Right cardiac atrium (tissue), 5 donors: ENCODE measurements around the gene PYCARD. TPM values are rescaled to one million over a fixed set of nuclear protein-coding genes. Genes with fewer than 3 reads are reported as not detected.
"Not testable (repeated sequence)": the region's sequence is repeated elsewhere in the genome, so short reads cannot be mapped to it uniquely, and the experiment has no call there.

Source experiments
- ATAC-seq, 2 donors: fragments of 200-7000 bp; cut with Tn5 transposase; one replicate each; pipeline versions ENCODE4 v1.8.0 to v1.9.1; 2020; ENCODE audit warnings: moderate library complexity in 2 of 2, mild to moderate bottlenecking in 1 of 2
- DNase-seq, 3 donors: peaks; one replicate each; pipeline ENCODE4 v3.0.0-alpha.2; 2020
- H3K27ac ChIP-seq: one replicate; pipeline ENCODE4 v1.5.1; 2013; ENCODE audit warnings: mild to moderate bottlenecking, low read length, control low read depth, moderate library complexity
- H3K27me3 ChIP-seq: one replicate; pipeline ENCODE4 v1.6.1; 2013; ENCODE audit not compliant: control insufficient read depth, insufficient read depth
- H3K4me1 ChIP-seq: one replicate; pipeline ENCODE4 v1.6.1; 2013; ENCODE audit warnings: low read length; ENCODE audit not compliant: control insufficient read depth, insufficient read depth
- H3K4me3 ChIP-seq: one replicate; pipeline ENCODE4 v1.5.1; 2013; ENCODE audit warnings: low read length, control low read depth
- H3K9me3 ChIP-seq: one replicate; pipeline ENCODE4 v1.6.1; 2013; ENCODE audit warnings: low read length; ENCODE audit not compliant: control insufficient read depth
- WGBS: extraction: QIAGEN DNeasy Blood & Tissue Kit; methylation state at CpG from one replicate; pipeline ENCODE4 v1.1.7; 2013; 5-methylcytosine and 5-hydroxymethylcytosine counted together
- intact Hi-C, 4 donors: fragments of 100-400 bp; cut with DNase I; formaldehyde crosslinking; loops; one replicate each; pipeline versions ENCODE4 v1.11.0 to v1.14.0; 2022 to 2023
- long read RNA-seq, 4 donors: library from polyadenylated mRNA; unstranded; transcript quantifications; one replicate each; pipeline ENCODE4 v2.0.0, GENCODE V29; 2020 to 2021
- polyA plus RNA-seq: library from polyadenylated mRNA; stranded (reverse); fragments of 200-250 nt; gene quantifications from one replicate; pipeline ENCODE4 v1.2.3, GENCODE V29; 2013
- total RNA-seq, 4 donors: library from RNA; stranded (reverse); fragmentation: NEBNext Ultra II Directional; extraction: Animal tissue kit (Norgen Biotek cat#: 25700); gene quantifications; one replicate each; pipeline ENCODE4 v1.2.1, GENCODE V29; 2021
- donor health status: healthy with polysubstance abuse.
- donor health status: DM: no; HTN: yes; CAD: no.
- donor health status: DM: no; HTN: no; CAD: no.
- donor health status: DM: no; HTN: yes; CAD: no; lungs with severe emphysema.
- donor health status: DM: yes; HTN: yes; CAD: no.

Gene PYCARD
- total RNA-seq (10 to 100 TPM in 1 of 4 donors, 1 to 10 TPM in 3; 6.6 to 13.2 (median 8.2) TPM), polyA plus RNA-seq (8.0 TPM)
- long read RNA-seq, donor 1, transcript PYCARD-201 (3 exons, 990 nt), result major isoform, 7 of 8 reads
- long read RNA-seq, donor 1, partial matches to known transcripts, result 1 of 8 reads
- long read RNA-seq, donor 1, other reads (novel, unspliced or antisense), result 0 of 8 reads
- long read RNA-seq, donor 2, partial matches to known transcripts, result 0 of 4 reads
- long read RNA-seq, donor 2, other reads (novel, unspliced or antisense), result 0 of 4 reads
- long read RNA-seq, donor 3, result 0 reads
- long read RNA-seq, donor 4, partial matches to known transcripts, result 0 of 2 reads
- long read RNA-seq, donor 4, other reads (novel, unspliced or antisense), result 0 of 2 reads

GRCh38 chr16:31202414-31203375 is at the start of gene PYCARD:
Gene PYCARD (minus strand): TSS chr16:31202760. CDS start chr16:31202690, 70 bp downstream.
- WGBS, result 6% methylated on average over 69 of the region's 69 CpGs
- H3K4me1 ChIP-seq, result no peaks in the 10 kb centered on the region

GRCh38 chr16:31251435-31251834 is 48.9 kb upstream of the PYCARD start:
- Histone ChIP-seq H3K9me3 (no peaks in the 10 kb centered on the region), H3K4me3 (no peak overlapping the region), H3K27me3 (no peaks in the 10 kb centered on the region), H3K27ac (no peak overlapping the region), H3K4me1 (no peaks in the 10 kb centered on the region)
- DNase-seq (no peak), ATAC-seq (no peak)
- intact Hi-C loops, result no loop called here
- WGBS, result 93% methylated on average over 5 of the region's 5 CpGs

More at GRCh38 chr16:31202414-31203375, at the start of gene PYCARD:
- Histone ChIP-seq H3K4me3 (peak within 1 kb of the TSS; percentile 42), H3K9me3 (no peaks in the 10 kb centered on the region), H3K27ac (no peak within 1 kb of the TSS), H3K27me3 (no peaks in the 10 kb centered on the region)
- intact Hi-C loops, result no loop called here
- ATAC-seq (peak; percentile 80 to 82), DNase-seq (peak; percentile 78 to 90 (median 90))

GRCh38 chr16:31250782-31251384 is 48.3 kb upstream of the PYCARD start:
- Histone ChIP-seq H3K9me3 (no peaks in the 10 kb centered on the region), H3K4me1 (no peaks in the 10 kb centered on the region), H3K4me3 (no peak overlapping the region), H3K27me3 (no peaks in the 10 kb centered on the region), H3K27ac (no peak overlapping the region)
- DNase-seq (no peak), ATAC-seq (no peak)
- intact Hi-C loops, result no loop called here
- 86% methylated on average over 7 of the region's 7 CpGs for WGBS

GRCh38 chr16:31248344-31248743 is 45.8 kb upstream of the PYCARD start:
- no peaks in the 10 kb centered on the region for H3K27me3 ChIP-seq
- H3K27ac ChIP-seq, result no peak overlapping the region
- H3K4me3 ChIP-seq, result no peak overlapping the region
- WGBS, result 65% methylated on average over 5 of the region's 5 CpGs
- DNase-seq, result no peak
- no peaks in the 10 kb centered on the region for H3K9me3 ChIP-seq
- no peak for ATAC-seq
- intact Hi-C loops, result no loop called here
- no peaks in the 10 kb centered on the region for H3K4me1 ChIP-seq

- H3K4me3 ChIP-seq, result no peak overlapping the region
- H3K4me1 ChIP-seq, result no peaks in the 10 kb centered on the region
- H3K9me3 ChIP-seq, result no peaks in the 10 kb centered on the region
- ATAC-seq (no peak), DNase-seq (no peak)
- H3K27ac ChIP-seq, result no peak overlapping the region
- 95% methylated on average over 3 of the region's 3 CpGs for WGBS
- no peaks in the 10 kb centered on the region for H3K27me3 ChIP-seq
- intact Hi-C loops, result no loop called here
Measured at GRCh38 chr16:31246296-31246695, 43.7 kb upstream of the PYCARD start.

DNA sequence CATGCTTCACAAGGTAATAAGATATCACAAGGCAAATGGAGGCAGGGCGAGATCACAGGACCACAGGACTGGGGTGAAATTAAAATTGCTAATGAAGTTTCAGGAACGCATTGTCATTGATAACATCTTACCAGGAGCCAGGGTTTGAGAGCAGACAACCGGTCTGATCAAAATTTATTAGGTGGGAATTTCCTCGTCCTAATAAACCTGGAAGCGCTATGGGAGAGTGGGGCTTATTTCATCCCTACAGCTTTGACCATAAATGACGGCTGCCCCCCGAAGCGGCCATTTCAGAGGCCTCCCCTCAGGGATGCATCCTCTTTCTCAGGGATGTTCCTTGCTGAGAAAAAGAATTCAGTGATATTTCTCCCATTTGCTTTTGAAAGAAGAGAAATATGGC is 43.0 kb upstream of the PYCARD start:
- intact Hi-C loops, H3K9me3 ChIP-seq, H3K4me1 ChIP-seq, H3K27me3 ChIP-seq, DNase-seq, ATAC-seq, H3K4me3 ChIP-seq, H3K27ac ChIP-seq: not testable (repeated sequence)
- WGBS, result 37% methylated on average over 8 of the region's 8 CpGs

- no peaks in the 10 kb centered on the region for H3K4me1 ChIP-seq
- H3K27ac ChIP-seq, result no peak overlapping the region
- no peak for DNase-seq
- WGBS, result 50% methylated on average over 9 of the region's 9 CpGs
- no peak for ATAC-seq
- intact Hi-C loops, result no loop called here
- no peak overlapping the region for H3K4me3 ChIP-seq
- H3K27me3 ChIP-seq, result no peaks in the 10 kb centered on the region
- no peaks in the 10 kb centered on the region for H3K9me3 ChIP-seq
Measured at GRCh38 chr16:31243734-31244670, 41.4 kb upstream of the PYCARD start.

DNA sequence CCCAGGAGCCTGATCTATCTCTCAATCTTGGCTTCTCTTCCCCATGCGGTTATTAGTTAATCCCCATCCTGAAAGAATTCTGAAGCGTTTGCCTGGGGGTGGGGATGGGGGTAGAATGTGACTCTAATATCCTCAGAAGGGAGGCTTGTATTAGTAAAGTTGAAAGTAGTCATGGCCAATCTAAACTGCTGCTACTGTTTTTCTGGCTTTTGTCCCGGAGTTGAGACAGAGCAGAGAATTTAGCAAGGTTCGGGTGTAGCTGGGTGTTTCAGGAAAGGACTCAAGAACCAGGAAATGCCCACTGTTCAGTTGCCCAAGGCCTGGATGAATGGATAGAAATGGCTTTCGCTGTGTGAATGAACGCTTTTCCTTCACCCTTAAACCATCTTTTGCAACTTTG is 39.6 kb upstream of the PYCARD start:
- 50% methylated on average over 6 of the region's 6 CpGs for WGBS
- ATAC-seq (peak; percentile 21 to 41), DNase-seq (no peak)
- no peak overlapping the region for H3K4me3 ChIP-seq
- intact Hi-C loops, result no loop called here
- no peaks in the 10 kb centered on the region for H3K9me3 ChIP-seq
- H3K4me1 ChIP-seq, result no peaks in the 10 kb centered on the region
- no peak overlapping the region for H3K27ac ChIP-seq
- no peaks in the 10 kb centered on the region for H3K27me3 ChIP-seq

DNA sequence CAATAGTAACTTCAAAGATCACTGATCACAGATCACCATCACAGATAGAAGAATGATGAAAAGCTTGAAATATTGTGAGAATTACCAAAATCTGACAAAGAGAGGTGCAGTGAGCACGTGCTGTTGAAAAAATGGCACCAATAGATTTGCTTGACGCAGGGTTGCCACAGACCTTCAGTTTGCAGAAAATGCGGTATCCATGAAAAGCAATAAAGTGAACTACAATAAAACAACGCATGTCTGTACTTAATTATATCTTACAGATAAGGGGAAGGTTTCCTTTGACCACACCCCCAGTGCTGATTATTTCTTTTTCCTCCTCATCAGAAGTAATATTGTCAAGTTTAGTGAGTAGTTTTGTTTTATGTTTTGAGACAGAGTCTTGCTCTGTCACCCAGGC is 35.5 kb upstream of the PYCARD start:
- intact Hi-C loops, result no loop called here
- ATAC-seq, result no peak

GRCh38 chr16:31229501-31229900 is 26.9 kb upstream of the PYCARD start:
- DNase-seq (no peak), ATAC-seq (no peak)
- 49% methylated on average over 10 of the region's 10 CpGs for WGBS
- Histone ChIP-seq H3K9me3 (no peaks in the 10 kb centered on the region), H3K4me3 (no peak overlapping the region), H3K27me3 (no peaks in the 10 kb centered on the region), H3K27ac (no peak overlapping the region), H3K4me1 (peaks cover 3% of the 10 kb centered on the region)
- intact Hi-C loops, result no loop called here

More for the DNA sequence above, 35.5 kb upstream of the PYCARD start:
- no peak overlapping the region for H3K4me3 ChIP-seq
- WGBS, result 77% methylated on average over 4 of the region's 4 CpGs
- no peaks in the 10 kb centered on the region for H3K9me3 ChIP-seq
- DNase-seq, result no peak
- no peaks in the 10 kb centered on the region for H3K4me1 ChIP-seq
- no peaks in the 10 kb centered on the region for H3K27me3 ChIP-seq
- H3K27ac ChIP-seq, result no peak overlapping the region
